Vagina (tissue), 2 donors: ENCODE results near the gene MT1F. TPM values are rescaled to one million over a fixed set of nuclear protein-coding genes. Genes with fewer than 3 reads are reported as not detected.

Experiments
- DNase-seq, 2 donors: peaks; one replicate each; pipeline ENCODE4 v3.0.0-alpha.2; 2017; ENCODE audit errors: extremely low spot score in 2 of 2
- H3K27ac ChIP-seq: fragments of 200-600 bp; sonication (generic); one replicate; pipeline ENCODE4 v1.5.1; 2019
- H3K27me3 ChIP-seq: fragments of 200-600 bp; sonication (generic); one replicate; pipeline ENCODE4 v1.5.1; 2019
- H3K36me3 ChIP-seq, 2 donors: fragments of 200-600 bp; sonication (generic); one replicate each; pipeline ENCODE4 v1.5.1; 2017 to 2019
- H3K4me1 ChIP-seq: fragments of 200-600 bp; sonication (generic); one replicate; pipeline ENCODE4 v1.5.1; 2019
- H3K4me3 ChIP-seq, 2 donors: fragments of 200-600 bp; sonication (generic); 1 replicate in 1 of 2; 2 replicates in 1 of 2; pipeline ENCODE4 v1.5.1; 2016 to 2019
- H3K9me3 ChIP-seq: fragments of 200-600 bp; sonication (generic); one replicate; pipeline ENCODE4 v1.5.1; 2019
- CTCF ChIP-seq, 3 experiments: fragments of 450-650 bp in 2 of 3; fragments of 200-600 bp in 1 of 3; sonication (generic) in 1 of 3; IDR thresholded peaks; one replicate each; pipeline ENCODE4 v1.5.1; 2017 to 2019; ENCODE audit warnings: antibody characterized with exemption in 3 of 3, mild to moderate bottlenecking in 2 of 3, moderate library complexity in 2 of 3
- POLR2A ChIP-seq, 2 donors: fragments of 450-650 bp; IDR thresholded peaks; one replicate each; pipeline ENCODE4 v1.6.1; 2017; ENCODE audit warnings: antibody characterized with exemption in 2 of 2, mild to moderate bottlenecking in 2 of 2, moderate library complexity in 2 of 2
- POLR2AphosphoS5 ChIP-seq, 2 donors: sonication (generic); formaldehyde crosslinking; IDR thresholded peaks; one replicate each; pipeline ENCODE4 v1.9.0; 2017; ENCODE audit warnings: antibody characterized with exemption in 2 of 2, mild to moderate bottlenecking in 2 of 2, low read depth in 1 of 2; ENCODE audit not compliant: insufficient read depth in 1 of 2
- intact Hi-C: fragments of 100-400 bp; cut with DNase I; formaldehyde crosslinking; loops from one replicate; pipeline ENCODE4 v1.15.1; 2023
- total RNA-seq: library from RNA; depleted of rRNA; stranded (reverse); fragments of >200 nt; gene quantifications from one replicate; pipeline ENCODE4 v1.2.3, GENCODE V29; 2016

Gene MT1F
- total RNA-seq, 1 donor from 2014 or later: 16.0 TPM

GRCh38 chr16:56697456-56698155 lies 39.8 kb downstream of the MT1F start:
- H3K4me1 ChIP-seq: no peaks in the 10 kb centered on the region
- no peaks in the 10 kb centered on the region for H3K9me3 ChIP-seq
- no peaks in the 10 kb centered on the region for H3K36me3 ChIP-seq
- no peak overlapping the region for H3K4me3 ChIP-seq
- no peaks in the 10 kb centered on the region for H3K27me3 ChIP-seq
- no peak overlapping the region for H3K27ac ChIP-seq
- intact Hi-C loops: loop anchor here (5.0 kb wide), 1 partner anchor 285 kb away; no protein-coding TSS in a partner anchor
- TF ChIP-seq CTCF (IDR thresholded peaks at IDR 0.05) (no peak), POLR2A (IDR thresholded peaks at IDR 0.05) (no peak), POLR2AphosphoS5 (IDR thresholded peaks at IDR 0.05; ENCODE audit: insufficient read depth in 1 of 2, low read depth in 1 of 2) (no peak)
- DNase-seq: no peak

GRCh38 chr16:56700195-56700594 lies 42.4 kb downstream of the MT1F start:
- intact Hi-C loops: loop anchor here (5.0 to 10.0 kb wide), 2 partner anchors 98 to 185 kb away; no protein-coding TSS in a partner anchor
- no peak for DNase-seq
- Histone ChIP-seq H3K27me3 (no peaks in the 10 kb centered on the region), H3K4me1 (no peaks in the 10 kb centered on the region), H3K27ac (no peak overlapping the region), H3K9me3 (no peaks in the 10 kb centered on the region), H3K4me3 (no peak overlapping the region), H3K36me3 (no peaks in the 10 kb centered on the region)
- TF ChIP-seq POLR2A (IDR thresholded peaks at IDR 0.05): no peak

- intact Hi-C loops: loop anchor here (5.0 to 10.0 kb wide), 2 partner anchors 98 to 186 kb away; no protein-coding TSS in a partner anchor
- H3K4me3 ChIP-seq: no peak overlapping the region
- H3K9me3 ChIP-seq: no peaks in the 10 kb centered on the region
- peak in 1 of 2 donors; percentile 64 for DNase-seq
- no peaks in the 10 kb centered on the region for H3K4me1 ChIP-seq
- no peaks in the 10 kb centered on the region for H3K27me3 ChIP-seq
- TF ChIP-seq CTCF (IDR thresholded peaks at IDR 0.05) (no peak), POLR2A (IDR thresholded peaks at IDR 0.05) (no peak), POLR2AphosphoS5 (IDR thresholded peaks at IDR 0.05; ENCODE audit: insufficient read depth in 1 of 2, low read depth in 1 of 2) (no peak)
- no peaks in the 10 kb centered on the region for H3K36me3 ChIP-seq
- H3K27ac ChIP-seq: no peak overlapping the region
Measured at GRCh38 chr16:56700631-56701030, 42.9 kb downstream of the MT1F start.

GRCh38 chr16:56701534-56701933 lies 43.8 kb downstream of the MT1F start:
- DNase-seq: no peak
- Histone ChIP-seq H3K27ac (no peak overlapping the region), H3K36me3 (no peaks in the 10 kb centered on the region), H3K27me3 (no peaks in the 10 kb centered on the region), H3K4me1 (no peaks in the 10 kb centered on the region), H3K9me3 (no peaks in the 10 kb centered on the region), H3K4me3 (no peak overlapping the region)
- TF ChIP-seq CTCF (IDR thresholded peaks at IDR 0.05): no peak
- no peak for TF ChIP-seq POLR2AphosphoS5 (IDR thresholded peaks at IDR 0.05; ENCODE audit: insufficient read depth in 1 of 2, low read depth in 1 of 2)
- TF ChIP-seq POLR2A (IDR thresholded peaks at IDR 0.05): no peak
- intact Hi-C loops: loop anchor here (5.0 to 10.0 kb wide), 2 partner anchors 99 to 187 kb away; no protein-coding TSS in a partner anchor

GRCh38 chr16:56702836-56703235 lies 45.1 kb downstream of the MT1F start:
- no peaks in the 10 kb centered on the region for H3K4me1 ChIP-seq
- H3K4me3 ChIP-seq: no peak overlapping the region
- no peak for TF ChIP-seq CTCF (IDR thresholded peaks at IDR 0.05)
- no peak for TF ChIP-seq POLR2AphosphoS5 (IDR thresholded peaks at IDR 0.05; ENCODE audit: insufficient read depth in 1 of 2, low read depth in 1 of 2)
- TF ChIP-seq POLR2A (IDR thresholded peaks at IDR 0.05): no peak
- H3K27me3 ChIP-seq: no peaks in the 10 kb centered on the region
- peak in 1 of 2 donors; percentile 81 for DNase-seq
- intact Hi-C loops: loop anchor here (5.0 to 10.0 kb wide), 2 partner anchors 101 to 188 kb away; no protein-coding TSS in a partner anchor
- H3K9me3 ChIP-seq: no peaks in the 10 kb centered on the region
- H3K36me3 ChIP-seq: no peaks in the 10 kb centered on the region
- no peak overlapping the region for H3K27ac ChIP-seq

Other genes with a start within 250 kb of the MT1F start
- gene AMFR, start 232.4 kb upstream of the MT1F start, total RNA-seq: 132 TPM
- gene NUDT21, start 206.6 kb upstream of the MT1F start, total RNA-seq: 38.1 TPM
- 14.5 TPM for gene OGFOD1, start 206.4 kb upstream of the MT1F start, total RNA-seq
- 89.9 TPM for gene BBS2, start 137.9 kb upstream of the MT1F start, total RNA-seq
- 25.8 TPM for gene MT4, start 92.9 kb upstream of the MT1F start, total RNA-seq
- gene MT3, start 68.4 kb upstream of the MT1F start, total RNA-seq: 12.8 TPM
- gene MT2A, start 49.4 kb upstream of the MT1F start, total RNA-seq: 661 TPM
- gene MT1E, start 32.2 kb upstream of the MT1F start, total RNA-seq: 564 TPM
- gene MT1M, start 25.3 kb upstream of the MT1F start, total RNA-seq: 63.3 TPM
- 110 TPM for gene MT1A, start 19.3 kb upstream of the MT1F start, total RNA-seq
- gene MT1B, start 6.1 kb upstream of the MT1F start, total RNA-seq: not detected
- not detected for gene MT1G, start 10.1 kb downstream of the MT1F start, total RNA-seq
- not detected for gene MT1H, start 11.9 kb downstream of the MT1F start, total RNA-seq
- 3,049 TPM for gene MT1X, start 24.5 kb downstream of the MT1F start, total RNA-seq
- gene NUP93, start 72.2 kb downstream of the MT1F start, total RNA-seq: 43.7 TPM
- not detected for gene SLC12A3, start 207.2 kb downstream of the MT1F start, total RNA-seq